ENCODE results near the gene PPFIA1. TPM values are rescaled to one million over a fixed set of nuclear protein-coding genes. Genes with fewer than 3 reads are reported as not detected.

The PPFIA1 gene
- total RNA-seq, 4 donors from 2014 or later, result 34.9 to 141 (median 69.7) TPM

- no peaks in the 10 kb centered on the region for H3K9me3 ChIP-seq
- no peak for TF ChIP-seq POLR2AphosphoS5 (IDR thresholded peaks at IDR 0.05)
- no peak for TF ChIP-seq EP300 (IDR thresholded peaks at IDR 0.05)
- TF ChIP-seq, protein P1, sequence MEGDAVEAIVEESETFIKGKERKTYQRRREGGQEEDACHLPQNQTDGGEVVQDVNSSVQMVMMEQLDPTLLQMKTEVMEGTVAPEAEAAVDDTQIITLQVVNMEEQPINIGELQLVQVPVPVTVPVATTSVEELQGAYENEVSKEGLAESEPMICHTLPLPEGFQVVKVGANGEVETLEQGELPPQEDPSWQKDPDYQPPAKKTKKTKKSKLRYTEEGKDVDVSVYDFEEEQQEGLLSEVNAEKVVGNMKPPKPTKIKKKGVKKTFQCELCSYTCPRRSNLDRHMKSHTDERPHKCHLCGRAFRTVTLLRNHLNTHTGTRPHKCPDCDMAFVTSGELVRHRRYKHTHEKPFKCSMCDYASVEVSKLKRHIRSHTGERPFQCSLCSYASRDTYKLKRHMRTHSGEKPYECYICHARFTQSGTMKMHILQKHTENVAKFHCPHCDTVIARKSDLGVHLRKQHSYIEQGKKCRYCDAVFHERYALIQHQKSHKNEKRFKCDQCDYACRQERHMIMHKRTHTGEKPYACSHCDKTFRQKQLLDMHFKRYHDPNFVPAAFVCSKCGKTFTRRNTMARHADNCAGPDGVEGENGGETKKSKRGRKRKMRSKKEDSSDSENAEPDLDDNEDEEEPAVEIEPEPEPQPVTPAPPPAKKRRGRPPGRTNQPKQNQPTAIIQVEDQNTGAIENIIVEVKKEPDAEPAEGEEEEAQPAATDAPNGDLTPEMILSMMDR (IDR thresholded peaks at IDR 0.05), result no peak
- TF ChIP-seq POLR2A (IDR thresholded peaks at IDR 0.05), result no peak
- no peaks in the 10 kb centered on the region for H3K36me3 ChIP-seq
- WGBS, result 76% methylated on average over 5 of the region's 5 CpGs
- H3K4me3 ChIP-seq, result no peak overlapping the region
- no peak for DNase-seq (ENCODE audit: low spot score in 2 of 2)
- H3K27ac ChIP-seq, result no peak overlapping the region
- no peaks in the 10 kb centered on the region for H3K27me3 ChIP-seq
- peaks cover 21% of the 10 kb centered on the region for H3K4me1 ChIP-seq
These were observed 3.0 kb upstream of the PPFIA1 start for GRCh38 chr11:70267405-70267950.

DNA sequence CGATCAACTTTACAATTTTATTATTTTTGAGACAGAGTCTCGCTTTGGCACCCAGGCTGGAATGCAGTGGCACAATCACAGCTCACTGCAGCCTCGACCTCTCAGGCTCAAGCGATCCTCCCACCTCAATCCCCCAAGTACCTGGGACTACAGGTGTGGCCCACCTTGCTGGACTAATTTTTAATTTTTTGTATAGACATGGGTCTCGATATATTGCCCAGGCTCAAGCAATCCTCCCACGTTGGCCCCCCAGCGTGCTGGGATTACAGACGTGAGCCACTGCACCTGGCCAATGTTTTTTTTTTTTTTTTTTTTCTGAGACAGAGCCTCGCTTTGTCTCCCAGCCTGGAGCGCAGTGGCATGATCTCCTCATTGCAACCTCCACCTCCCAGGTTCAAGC lies 2.0 kb upstream of the PPFIA1 start:
- 92% methylated on average over 10 of the region's 10 CpGs for WGBS
- TF ChIP-seq EP300 (IDR thresholded peaks at IDR 0.05) (no peak), POLR2AphosphoS5 (IDR thresholded peaks at IDR 0.05) (no peak), POLR2A (IDR thresholded peaks at IDR 0.05) (no peak)
- TF ChIP-seq, protein P1 (IDR thresholded peaks at IDR 0.05), result no peak
- no peak overlapping the region for H3K27ac ChIP-seq
- peaks cover 21% of the 10 kb centered on the region for H3K4me1 ChIP-seq
- no peak overlapping the region for H3K4me3 ChIP-seq
- no peaks in the 10 kb centered on the region for H3K27me3 ChIP-seq
- DNase-seq (ENCODE audit: low spot score in 2 of 2), result no peak
- no peaks in the 10 kb centered on the region for H3K9me3 ChIP-seq
- peaks cover under 1% of the 10 kb centered on the region for H3K36me3 ChIP-seq

- Histone ChIP-seq H3K36me3 (peaks cover 16% of the 10 kb centered on the region), H3K27me3 (no peaks in the 10 kb centered on the region), H3K9me3 (no peaks in the 10 kb centered on the region), H3K4me1 (peaks cover 21% of the 10 kb centered on the region), H3K4me3 (peak overlapping the region; percentile 97), H3K27ac (peak overlapping the region; percentile 93)
- 1% methylated on average over 50 of the region's 75 CpGs for WGBS
- DNase-seq (ENCODE audit: low spot score in 2 of 2), result peak in 1 of 2 donors; percentile 71
- no peak for TF ChIP-seq POLR2AphosphoS5 (IDR thresholded peaks at IDR 0.05)
- TF ChIP-seq POLR2A (IDR thresholded peaks at IDR 0.05), result peak in 1 of 2 donors; percentile 9
- TF ChIP-seq, protein P1 (IDR thresholded peaks at IDR 0.05), result peak in 1 of 2 donors; percentile 24
These were observed 573 bp downstream of the PPFIA1 start for GRCh38 chr11:70270877-70271648.

GRCh38 chr11:70271649-70271953 lies 1.1 kb downstream of the PPFIA1 start:
- H3K4me3 ChIP-seq, result peak overlapping the region; percentile 97
- 0% methylated on average over 2 of the region's 2 CpGs for WGBS

DNA sequence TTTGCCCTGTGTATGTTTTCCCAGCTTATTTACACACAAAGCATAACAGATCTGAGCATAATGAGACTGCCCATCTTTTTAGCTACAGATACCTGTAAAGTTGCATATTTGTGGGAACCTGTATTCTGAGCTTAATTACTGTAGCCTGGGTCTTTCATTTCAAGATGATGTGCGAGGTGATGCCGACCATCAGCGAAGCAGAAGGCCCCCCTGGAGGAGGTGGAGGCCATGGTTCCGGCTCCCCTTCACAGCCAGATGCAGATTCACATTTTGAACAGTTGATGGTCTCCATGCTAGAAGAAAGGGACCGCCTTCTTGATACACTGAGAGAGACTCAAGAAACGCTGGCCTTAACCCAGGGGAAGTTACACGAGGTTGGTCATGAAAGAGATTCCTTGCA lies 1.5 kb downstream of the PPFIA1 start:
- peak overlapping the region; percentile 97 for H3K4me3 ChIP-seq
- peaks cover 16% of the 10 kb centered on the region for H3K36me3 ChIP-seq
- TF ChIP-seq POLR2AphosphoS5 (IDR thresholded peaks at IDR 0.05), result no peak
- no peak for TF ChIP-seq EP300 (IDR thresholded peaks at IDR 0.05)
- peaks cover 21% of the 10 kb centered on the region for H3K4me1 ChIP-seq
- WGBS, result 86% methylated on average over 7 of the region's 7 CpGs
- H3K9me3 ChIP-seq, result no peaks in the 10 kb centered on the region
- no peaks in the 10 kb centered on the region for H3K27me3 ChIP-seq
- H3K27ac ChIP-seq, result no peak overlapping the region
- no peak for DNase-seq (ENCODE audit: low spot score in 2 of 2)

More at GRCh38 chr11:70271649-70271953, 1.1 kb downstream of the PPFIA1 start:
- Histone ChIP-seq H3K9me3 (no peaks in the 10 kb centered on the region), H3K4me1 (peaks cover 21% of the 10 kb centered on the region), H3K27ac (no peak overlapping the region), H3K27me3 (no peaks in the 10 kb centered on the region), H3K36me3 (peaks cover 16% of the 10 kb centered on the region)
- DNase-seq (ENCODE audit: low spot score in 2 of 2), result no peak
- TF ChIP-seq, protein P1 (IDR thresholded peaks at IDR 0.05), result no peak
- TF ChIP-seq EP300 (IDR thresholded peaks at IDR 0.05), result no peak
- TF ChIP-seq POLR2AphosphoS5 (IDR thresholded peaks at IDR 0.05), result no peak
- no peak for TF ChIP-seq POLR2A (IDR thresholded peaks at IDR 0.05)
